DMS114 treated with DMSO at 0.1 percent for 48 hours (cell line): ENCODE results near the gene SLC46A2.

ENCODE experiments used
- DNase-seq: peaks from one replicate; lab custom pipeline; 2025; ENCODE audit not compliant: unreplicated experiment; lab: John Stamatoyannopoulos, UW

The SLC46A2 gene, protein sequence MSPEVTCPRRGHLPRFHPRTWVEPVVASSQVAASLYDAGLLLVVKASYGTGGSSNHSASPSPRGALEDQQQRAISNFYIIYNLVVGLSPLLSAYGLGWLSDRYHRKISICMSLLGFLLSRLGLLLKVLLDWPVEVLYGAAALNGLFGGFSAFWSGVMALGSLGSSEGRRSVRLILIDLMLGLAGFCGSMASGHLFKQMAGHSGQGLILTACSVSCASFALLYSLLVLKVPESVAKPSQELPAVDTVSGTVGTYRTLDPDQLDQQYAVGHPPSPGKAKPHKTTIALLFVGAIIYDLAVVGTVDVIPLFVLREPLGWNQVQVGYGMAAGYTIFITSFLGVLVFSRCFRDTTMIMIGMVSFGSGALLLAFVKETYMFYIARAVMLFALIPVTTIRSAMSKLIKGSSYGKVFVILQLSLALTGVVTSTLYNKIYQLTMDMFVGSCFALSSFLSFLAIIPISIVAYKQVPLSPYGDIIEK

DNA sequence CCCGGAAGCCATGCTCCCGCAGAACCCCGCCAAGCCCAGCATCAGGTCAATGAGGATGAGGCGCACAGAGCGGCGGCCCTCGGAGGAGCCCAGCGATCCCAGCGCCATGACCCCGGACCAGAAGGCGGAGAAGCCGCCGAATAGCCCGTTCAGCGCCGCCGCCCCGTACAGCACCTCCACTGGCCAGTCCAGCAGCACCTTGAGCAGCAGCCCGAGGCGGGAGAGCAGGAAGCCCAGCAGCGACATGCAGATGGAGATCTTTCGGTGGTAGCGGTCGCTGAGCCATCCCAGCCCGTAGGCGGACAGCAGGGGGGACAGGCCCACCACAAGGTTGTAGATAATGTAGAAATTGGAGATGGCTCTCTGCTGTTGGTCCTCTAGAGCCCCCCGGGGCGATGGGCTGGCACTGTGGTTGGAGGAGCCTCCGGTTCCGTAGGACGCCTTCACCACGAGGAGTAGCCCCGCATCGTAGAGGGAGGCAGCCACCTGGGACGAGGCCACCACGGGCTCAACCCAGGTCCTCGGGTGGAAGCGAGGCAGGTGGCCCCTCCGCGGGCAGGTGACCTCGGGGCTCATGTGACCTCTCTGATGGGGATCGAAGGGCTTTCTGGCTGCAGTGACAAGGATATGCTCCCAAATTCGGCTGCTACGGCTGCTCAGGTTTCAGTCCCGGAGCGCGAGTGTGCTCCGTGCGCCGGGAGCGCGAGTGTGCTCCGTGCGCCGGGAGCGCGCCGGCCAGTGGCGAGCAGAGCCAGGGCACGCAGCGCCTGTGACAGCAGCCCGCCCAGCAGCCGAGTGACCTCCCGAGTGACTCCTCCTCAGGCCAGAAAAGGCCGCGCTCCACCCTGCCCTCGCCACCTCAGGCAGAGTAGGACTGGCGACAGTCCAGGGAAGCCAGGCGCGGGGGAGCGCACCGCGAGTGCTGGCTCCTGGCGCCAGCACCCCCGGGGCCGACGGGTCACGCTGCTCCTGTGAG lies at the start of gene SLC46A2:
Gene SLC46A2, minus strand, starts transcription at position 771 of the 976 bp plus-strand sequence. Its CDS starts 195 bp downstream, at position 576.
- DNase-seq, result no peak

DNA sequence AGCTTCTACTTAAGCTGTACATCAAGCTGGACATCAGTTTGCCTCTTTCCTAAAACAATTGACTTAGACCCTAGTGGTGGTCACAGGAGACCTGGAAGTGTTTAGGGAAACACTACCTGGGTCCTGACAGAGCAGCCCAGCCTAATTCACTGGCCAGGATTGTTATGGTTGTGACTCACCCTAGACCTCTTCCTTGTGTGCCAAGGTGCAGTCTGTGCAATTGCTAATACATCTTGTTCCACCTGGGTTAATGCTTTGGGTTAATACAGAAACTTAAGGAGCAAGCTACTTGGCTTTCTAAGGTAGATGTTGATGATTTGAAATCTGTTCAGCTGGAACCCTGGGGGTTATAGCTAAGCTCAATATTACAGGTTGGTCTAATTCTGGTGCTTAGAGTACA lies 48.7 kb upstream of the SLC46A2 start:
- DNase-seq, result no peak

DNA sequence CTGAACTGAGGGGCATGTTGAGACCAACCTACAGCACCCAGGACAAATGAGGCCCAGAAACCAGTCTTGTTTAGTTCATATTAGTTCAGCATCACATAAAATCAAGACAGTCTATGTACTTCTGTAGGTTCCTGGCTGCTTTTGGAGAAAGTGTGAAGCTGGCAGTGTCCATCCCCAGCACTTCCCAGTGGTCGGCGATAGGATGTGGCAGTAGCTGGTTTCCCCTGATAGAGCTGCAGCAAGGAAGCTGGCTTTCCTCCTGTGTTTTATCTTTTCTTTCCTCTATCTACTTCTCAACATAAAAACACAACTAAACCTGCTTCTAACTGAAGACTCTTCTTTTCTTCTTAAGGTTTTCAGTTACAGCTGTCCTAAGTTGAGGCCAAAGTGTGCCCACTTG lies 43.0 kb upstream of the SLC46A2 start:
- DNase-seq, result no peak

DNA sequence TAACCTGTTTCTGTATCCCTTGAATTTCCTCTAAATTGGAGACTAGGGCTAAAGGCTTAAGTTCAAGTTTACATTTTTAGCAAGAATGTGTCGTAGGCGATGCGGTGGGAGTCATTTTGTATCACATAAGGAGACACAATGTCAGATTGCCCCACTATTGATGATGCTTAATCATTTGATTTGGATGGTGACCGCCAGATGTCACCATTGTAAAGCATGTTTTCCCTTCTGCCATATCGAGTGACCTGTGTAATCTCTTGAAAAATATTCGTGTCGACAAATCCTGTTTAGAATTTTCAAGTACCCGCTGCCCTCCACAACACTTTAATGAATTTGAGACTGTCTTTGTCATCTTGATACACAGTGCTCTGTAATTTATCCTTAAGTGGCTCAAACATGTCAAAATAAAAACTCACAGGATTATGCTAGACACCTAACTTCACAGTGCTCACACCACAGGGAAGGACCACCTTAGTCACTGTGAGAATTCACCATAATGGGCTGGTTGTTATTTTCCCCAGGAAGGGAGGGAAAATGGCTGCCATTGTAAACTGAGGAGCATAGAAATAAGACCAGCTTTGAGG lies 34.5 kb upstream of the SLC46A2 start:
- DNase-seq, result peak; percentile 23

DNA sequence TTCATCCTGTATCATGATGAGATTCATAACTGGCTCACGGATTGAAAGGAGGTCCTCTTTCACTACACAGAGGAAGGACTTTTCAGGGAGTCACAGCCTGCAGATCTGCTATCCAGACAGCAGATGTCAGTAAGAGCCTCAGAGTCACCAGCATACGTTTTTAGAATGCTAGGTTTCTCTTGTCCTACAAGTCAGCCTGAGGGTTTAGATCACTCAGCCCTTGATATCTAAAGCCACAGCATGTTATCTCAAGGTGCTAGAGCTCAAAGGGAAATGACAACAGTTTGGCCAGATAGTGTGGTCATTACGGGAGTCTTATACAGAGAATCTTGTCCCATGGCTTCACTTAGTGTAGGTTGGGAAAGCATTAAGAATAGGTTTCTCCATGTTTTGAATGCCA lies 30.9 kb upstream of the SLC46A2 start:
- peak; percentile 32 for DNase-seq

DNA sequence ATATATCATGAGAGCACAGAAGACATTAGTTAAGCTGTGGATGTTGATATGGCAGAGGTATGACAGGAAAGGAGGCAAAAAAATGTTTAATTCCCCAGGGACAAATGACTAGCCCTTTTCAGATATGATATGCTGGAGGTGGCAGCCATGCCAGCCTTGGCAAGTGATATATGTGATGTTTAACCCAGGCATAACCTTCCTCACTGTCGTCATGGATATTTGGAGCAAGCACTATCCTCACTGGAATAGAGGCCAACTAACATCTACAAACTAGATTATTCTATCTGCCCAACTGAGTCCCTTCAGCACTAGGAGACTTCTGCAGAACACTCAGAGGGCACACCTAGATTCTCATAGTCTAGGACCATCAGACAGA lies 27.3 kb upstream of the SLC46A2 start:
- no peak for DNase-seq

DNA sequence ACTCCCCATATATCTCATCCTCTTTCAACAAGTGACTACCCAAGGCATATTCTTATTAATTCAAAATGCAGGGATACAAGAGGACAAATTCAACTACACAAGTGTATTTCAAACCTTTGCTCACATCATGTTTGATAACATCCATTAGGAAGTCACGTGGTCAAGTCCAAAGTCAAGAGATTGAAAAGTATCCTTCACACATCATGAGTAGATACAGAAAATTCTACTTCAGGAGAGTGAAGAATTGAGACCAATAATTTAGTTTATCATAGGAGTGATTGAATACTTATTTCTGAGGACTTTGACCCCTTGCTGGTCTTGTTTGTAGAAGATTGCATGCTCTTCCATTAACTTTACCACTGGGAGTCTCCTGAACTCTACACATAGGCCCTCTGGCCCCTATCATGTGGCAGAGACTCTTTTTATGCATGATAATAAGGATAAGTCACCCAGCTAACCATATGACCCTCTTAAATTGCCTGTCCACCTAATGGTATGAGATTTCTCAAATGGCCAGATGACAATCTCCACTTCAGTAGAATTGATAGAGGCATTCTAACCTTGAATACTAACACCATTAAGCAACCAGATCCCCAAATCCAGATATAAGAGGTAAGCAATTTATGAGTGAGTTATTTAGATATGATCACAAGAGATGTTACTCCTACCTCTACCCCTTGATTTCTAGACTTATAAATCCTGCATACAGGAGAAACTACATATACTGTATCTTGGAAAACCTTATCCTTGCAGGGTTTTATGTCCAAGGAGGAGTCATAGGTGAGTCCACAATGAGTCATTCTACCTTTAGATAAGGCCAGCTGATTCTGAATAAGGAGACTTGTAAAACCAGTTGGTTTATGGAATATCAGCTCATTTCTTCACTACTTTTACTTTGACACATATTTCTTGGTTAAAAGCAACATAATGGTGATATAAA lies 26.6 kb upstream of the SLC46A2 start:
- no peak for DNase-seq

DNA sequence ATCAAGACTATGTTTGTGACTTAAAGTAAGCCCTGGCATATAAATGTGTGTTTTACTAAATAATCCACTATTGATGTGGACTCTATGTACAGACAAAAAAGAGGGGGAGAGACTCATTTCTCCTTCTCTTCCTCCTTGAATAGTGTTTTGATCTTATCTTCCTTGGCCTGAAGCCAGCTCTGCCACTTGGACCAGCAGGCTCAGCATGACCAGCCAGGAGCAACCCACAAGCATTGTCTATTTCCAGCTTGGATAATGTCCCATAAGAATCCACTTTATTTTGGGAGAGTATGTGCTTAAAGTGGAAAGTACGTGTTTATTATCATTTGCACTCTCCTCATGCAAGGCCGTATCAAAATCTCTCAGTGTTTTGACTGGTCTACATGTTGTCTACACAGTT lies 23.8 kb upstream of the SLC46A2 start:
- DNase-seq, result no peak

DNA sequence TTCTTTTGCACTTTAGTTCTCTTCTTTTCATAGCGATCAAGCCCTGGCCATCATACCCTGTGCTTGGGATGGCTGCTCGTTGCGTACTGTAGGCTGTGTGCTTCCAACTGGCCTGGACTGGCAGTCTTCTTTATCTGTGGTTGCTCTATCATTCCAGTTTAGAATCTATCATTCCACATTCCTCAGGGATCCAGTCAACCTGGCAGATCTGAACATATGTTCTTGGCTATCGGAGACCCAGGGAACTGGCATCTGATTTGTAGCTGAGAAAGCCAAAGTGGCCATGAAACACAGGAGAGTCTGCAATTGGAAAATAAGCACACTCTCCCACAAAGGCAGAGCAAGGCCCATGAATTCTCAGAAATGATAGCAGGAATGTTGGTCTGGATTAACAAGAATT lies 22.6 kb upstream of the SLC46A2 start:
- no peak for DNase-seq

DNA sequence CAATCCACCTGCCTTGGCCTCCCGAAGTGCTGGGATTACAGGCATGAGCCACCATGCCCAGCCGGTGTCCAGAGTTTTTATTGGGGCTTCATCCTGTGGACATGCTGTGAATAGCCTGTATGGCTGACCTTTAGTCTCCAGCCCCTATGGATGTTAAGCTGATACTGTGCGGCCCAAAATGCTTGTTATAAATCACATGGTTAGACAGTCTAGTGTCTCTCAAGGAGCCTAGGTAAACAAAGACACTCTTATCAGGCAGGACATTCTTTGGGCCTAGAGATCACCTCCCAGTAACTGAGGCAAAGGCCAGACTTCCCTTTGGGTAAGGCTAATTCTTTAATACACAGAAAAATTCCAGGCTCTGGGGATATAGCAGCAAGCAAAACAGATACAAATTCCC lies 22.0 kb upstream of the SLC46A2 start:
- no peak for DNase-seq

DNA sequence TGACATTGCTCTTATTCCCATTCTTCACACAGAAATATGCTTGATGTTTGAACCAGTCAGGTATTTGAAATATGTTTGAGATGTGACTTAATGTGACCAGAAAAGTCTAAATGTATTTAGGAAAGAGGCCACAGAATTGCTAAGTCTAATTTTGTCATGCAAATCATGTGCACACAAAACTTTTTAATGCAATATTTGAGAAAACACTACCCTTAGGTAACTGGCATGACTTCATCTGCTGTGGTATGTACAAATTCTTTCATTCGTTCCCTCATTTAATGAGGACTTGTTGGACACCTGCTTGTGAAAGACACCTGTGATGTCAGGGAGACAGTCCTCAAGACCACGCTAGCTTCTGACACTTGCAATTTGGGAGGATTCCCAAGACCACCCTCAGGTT lies 21.1 kb upstream of the SLC46A2 start:
- DNase-seq, result no peak

DNA sequence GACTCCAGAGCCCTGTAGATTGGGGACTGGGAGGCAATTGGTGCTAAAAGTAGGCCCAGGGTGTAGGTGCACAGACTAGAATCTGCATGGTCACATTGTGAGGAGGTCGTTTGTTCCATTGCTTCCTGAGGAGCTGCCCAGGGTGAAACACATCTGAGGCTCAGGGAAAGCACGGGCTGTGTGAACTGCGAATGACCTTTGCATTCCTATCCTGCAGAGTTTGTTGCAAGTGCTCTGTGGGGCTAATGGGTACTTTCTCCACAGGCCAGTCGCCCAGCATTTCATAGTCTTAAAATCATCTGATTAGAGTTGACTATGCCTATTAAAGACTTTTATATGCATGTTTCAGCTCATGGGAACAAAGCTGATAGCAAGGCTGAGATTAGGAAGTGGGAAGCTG lies 14.4 kb upstream of the SLC46A2 start:
- DNase-seq, result no peak

DNA sequence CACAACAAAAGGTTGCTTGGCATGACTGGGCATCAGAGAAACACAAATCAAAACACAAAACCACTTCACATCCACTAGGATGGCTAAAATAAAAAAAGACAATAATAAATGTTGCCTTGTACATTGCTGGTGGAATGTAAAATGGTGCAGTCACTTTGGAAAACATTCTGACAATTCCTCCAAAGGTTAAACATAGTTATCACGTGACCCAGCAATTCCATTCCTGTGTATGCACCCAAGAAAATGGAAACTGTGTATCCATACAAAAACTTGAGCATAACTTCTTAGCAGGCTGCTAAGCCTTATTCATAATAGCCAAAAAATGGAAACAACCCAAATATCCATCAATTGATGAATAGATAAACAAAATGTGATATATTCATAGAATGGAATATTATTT lies 10.2 kb upstream of the SLC46A2 start:
- no peak for DNase-seq

DNA sequence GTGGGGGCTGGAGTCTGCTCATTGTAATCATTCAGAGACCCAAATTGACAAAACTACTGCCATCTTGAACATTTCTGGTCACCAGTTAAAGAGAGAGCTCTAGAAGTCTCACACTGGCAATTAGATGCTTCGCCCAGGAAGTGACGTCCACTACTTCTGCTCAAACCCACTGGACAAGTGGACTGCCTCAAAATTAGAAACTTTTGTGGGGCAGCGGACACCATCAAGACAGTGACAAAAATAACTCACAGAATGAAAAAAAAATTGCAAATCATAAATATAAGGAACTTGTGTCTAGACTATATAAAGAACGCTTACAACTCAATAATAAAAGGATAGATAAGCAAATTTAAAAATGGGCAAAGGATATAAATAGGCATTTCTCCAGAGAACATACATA lies 9.8 kb upstream of the SLC46A2 start:
- DNase-seq, result no peak

DNA sequence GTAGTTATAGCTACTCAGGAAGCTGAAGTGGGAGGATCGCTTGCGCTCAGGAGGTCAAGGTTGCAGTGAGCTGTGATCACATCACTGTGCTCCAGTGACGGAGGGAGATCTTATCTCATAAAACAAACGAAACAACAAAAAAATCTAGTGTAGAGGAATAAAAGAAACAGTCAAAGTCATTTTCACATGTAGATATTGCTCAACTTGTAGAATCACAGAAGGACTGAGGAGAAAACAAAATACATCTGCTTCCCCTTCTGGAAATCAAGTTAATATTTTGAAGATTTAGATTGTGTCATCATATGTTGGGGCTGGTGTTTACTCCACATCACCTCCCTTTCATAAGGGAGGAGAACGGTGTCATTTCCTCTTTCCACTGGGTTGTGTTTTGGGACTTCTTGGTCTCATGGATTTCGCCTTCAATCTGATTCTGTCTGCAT lies 8.2 kb upstream of the SLC46A2 start:
- DNase-seq, result no peak

DNA sequence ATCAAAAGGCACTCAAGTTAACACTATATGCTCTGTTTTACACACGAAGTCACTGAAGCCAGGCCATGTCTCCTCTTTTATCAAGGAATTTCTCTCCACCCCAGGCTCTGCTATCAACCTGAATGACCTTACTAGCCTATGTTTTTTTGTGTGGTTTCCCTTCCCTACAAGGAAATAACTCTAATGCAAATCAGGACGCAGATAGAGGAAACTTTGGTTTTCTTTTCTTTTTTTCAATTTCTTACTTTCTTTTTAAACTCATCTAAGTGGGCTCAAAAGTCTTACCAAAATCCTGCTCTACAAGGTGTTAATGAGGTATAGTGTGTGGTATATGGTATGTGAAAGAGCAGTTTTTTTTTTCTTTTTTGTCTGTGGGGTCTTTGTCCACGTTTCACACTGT lies 5.5 kb upstream of the SLC46A2 start:
- DNase-seq, result no peak

DNA sequence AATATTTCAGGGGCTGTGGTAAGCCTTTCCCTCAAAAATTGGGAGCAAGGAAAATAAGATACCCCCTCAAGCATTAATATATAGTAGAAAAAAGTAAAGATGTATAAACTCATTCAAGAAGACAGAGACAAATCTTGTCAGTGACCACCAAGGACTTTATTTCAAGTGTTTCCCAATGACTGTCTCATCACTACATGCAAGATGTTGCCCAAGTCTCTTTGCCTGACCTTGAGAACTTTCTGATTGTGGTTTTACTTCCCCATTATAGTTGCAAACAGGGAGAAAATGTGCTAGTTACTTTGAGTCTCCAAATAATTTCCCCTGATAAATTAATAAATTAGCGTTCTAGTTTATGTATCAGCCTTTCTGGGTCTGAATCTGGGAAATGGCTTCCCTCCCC lies 4.0 kb upstream of the SLC46A2 start:
- no peak for DNase-seq

DNA sequence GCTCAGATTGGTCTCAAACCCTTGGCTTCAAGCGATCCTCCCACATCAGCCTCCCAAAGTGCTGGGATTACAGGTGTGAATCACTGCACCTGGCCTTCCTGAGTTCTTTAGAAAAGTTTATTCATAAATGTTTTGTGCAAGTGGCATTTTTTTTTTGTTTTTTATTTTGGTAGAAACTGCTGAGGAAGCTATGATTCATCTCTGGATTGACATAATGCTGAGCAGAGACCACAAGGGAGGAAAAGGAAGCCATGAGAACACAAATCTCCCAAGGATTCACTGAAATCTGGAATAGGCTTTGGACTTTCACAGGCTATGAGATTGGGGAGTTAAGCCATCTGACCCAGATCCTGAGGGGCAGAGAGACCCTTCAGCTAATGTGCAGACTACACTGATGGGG lies 3.4 kb upstream of the SLC46A2 start:
- no peak for DNase-seq

DNA sequence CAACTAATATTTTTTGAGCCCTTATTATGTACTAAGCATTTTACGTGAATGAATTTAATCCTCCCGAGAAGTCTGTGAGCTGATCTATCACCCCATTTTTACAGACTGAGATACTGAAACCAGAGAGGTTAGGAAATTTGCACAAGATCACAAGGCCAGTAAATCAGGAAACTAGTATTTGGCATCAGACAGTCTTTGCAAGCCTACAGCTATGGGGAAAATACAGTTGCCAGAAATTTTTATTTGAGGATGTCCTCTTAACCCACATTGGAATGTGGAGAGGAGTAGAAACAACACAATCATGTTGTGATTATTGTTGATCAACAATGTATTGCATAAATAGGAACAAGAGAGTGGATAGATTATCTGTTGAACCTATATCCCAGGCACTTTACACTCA lies 2.3 kb upstream of the SLC46A2 start:
- no peak for DNase-seq

DNA sequence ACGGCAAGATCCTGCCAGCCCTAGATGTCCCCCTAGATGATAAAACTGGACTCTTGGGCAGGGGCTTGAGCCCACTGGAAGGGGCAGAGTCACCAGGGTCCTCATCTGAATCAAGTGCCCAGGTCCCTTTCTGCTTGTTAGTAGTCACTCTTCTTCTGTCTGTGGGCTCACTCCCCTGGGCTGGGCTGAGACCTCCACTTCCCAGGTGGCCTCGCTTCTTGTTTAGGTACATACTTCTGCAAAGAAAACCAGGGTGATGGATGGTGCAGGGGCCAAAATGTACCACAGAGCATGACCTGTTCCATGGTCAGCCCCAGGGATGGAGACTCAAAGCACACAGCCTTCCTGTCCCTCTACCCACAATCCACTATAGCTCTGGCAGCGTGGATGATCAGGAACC lies 845 bp upstream of the SLC46A2 start:
- DNase-seq, result no peak
